Fibroblast of the aortic adventitia (primary cell): Measurements from ENCODE around the gene LIN37. TPM values are rescaled to one million over a fixed set of nuclear protein-coding genes. Genes with fewer than 3 reads are reported as not detected.

ENCODE experiments used
- DNase-seq: peaks from one replicate; pipeline ENCODE4 v3.0.0-alpha.2; 2010; ENCODE audit warnings: low read depth
- H3K4me3 ChIP-seq: 2 replicates; pipeline ENCODE4 v1.5.1; 2011; ENCODE audit warnings: low read depth, mild to moderate bottlenecking, control low read depth, low read length, moderate library complexity
- total RNA-seq: library from RNA; depleted of rRNA; stranded (reverse); fragments of >200 nt; gene quantifications from 2 replicates; pipeline ENCODE4 v1.2.3, GENCODE V29; 2012; ENCODE audit warnings: low replicate concordance
- TF ChIP-seq, protein P1 (sequence below): IDR thresholded peaks from 2 replicates; pipeline ENCODE4 v1.5.1; 2011; ENCODE audit warnings: mild to moderate bottlenecking, low read length, control low read depth, inconsistent platforms; ENCODE audit not compliant: insufficient read depth

LIN37 gene
- total RNA-seq, 1 donor: 15.3 TPM

DNA sequence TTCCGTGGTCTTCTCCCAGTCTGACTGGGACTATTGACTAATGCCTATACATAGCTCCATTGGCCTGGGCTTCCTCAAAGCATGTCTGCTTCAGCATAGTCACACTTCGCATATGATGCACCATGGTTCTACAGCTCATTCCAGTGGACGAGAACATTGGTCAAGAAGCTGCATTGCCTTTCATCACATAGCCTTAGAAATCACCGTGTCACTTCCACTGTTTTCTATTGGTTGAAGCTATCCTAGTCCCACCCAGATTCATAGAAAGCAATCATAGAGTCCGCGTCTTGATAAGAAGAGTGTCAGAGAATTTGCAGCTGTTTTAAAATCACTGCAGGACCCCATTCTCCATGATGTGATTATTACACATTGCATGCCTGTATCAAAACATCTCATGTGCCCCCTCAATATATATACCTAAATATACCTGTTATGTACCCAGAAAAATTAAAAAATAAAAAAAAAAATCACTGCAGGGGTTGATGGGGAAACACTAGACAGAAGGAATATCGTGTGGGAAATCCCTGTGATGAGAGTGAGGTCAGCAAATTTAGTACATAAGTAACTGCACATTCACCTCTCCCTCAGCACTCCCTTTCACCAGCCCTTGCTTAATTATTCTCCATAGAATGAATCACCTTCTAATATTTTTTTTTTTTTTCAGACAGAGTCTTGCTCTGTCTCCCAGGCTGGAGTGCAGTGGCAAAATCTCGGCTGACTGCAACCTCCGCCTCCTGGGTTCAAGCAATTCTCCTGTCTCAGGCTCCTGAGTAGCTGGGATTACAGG lies 24.8 kb downstream of the LIN37 start:
- no peak overlapping the region for H3K4me3 ChIP-seq
- TF ChIP-seq, protein P1, sequence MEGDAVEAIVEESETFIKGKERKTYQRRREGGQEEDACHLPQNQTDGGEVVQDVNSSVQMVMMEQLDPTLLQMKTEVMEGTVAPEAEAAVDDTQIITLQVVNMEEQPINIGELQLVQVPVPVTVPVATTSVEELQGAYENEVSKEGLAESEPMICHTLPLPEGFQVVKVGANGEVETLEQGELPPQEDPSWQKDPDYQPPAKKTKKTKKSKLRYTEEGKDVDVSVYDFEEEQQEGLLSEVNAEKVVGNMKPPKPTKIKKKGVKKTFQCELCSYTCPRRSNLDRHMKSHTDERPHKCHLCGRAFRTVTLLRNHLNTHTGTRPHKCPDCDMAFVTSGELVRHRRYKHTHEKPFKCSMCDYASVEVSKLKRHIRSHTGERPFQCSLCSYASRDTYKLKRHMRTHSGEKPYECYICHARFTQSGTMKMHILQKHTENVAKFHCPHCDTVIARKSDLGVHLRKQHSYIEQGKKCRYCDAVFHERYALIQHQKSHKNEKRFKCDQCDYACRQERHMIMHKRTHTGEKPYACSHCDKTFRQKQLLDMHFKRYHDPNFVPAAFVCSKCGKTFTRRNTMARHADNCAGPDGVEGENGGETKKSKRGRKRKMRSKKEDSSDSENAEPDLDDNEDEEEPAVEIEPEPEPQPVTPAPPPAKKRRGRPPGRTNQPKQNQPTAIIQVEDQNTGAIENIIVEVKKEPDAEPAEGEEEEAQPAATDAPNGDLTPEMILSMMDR: no peak
- peak; percentile 15 for DNase-seq

DNA sequence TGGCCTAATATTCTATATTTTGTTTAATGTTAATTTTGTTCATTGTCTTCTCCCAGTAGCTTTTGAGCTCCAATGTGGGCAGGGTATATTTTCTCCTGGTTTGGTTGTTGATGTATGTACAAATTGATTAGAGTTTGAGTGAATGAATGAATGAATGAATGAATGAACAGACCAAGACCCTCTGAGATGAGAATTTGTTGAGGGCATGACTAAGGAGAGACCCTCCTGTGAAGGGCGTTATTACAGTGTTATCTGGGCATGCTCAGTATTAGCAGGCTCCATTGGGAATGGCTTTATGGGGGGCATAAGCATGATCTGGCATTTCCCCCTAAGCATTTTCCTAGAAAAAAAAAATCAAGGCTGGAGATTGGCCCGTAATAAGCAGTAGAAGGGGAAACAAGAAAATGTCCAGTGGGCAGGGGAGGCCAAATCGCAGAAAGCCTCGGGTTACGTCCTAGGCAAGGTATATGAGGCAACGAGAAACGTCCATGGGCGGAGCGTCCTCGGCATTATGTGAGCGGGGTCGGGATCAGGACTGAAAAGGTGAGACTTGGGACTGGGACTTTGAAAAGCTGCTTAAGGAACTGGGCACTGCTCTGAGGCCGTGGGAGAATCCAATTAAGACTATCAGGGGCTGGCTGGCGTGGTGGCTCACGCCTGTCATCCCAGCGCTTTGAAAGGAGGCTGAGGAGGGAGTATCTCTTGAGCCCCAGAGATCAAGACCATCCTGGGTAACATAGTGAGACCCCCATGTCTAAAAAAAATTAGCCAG lies 26.1 kb downstream of the LIN37 start:
- TF ChIP-seq, protein P1: no peak
- peak overlapping the region; percentile 55 for H3K4me3 ChIP-seq
- DNase-seq: peak; percentile 1

DNA sequence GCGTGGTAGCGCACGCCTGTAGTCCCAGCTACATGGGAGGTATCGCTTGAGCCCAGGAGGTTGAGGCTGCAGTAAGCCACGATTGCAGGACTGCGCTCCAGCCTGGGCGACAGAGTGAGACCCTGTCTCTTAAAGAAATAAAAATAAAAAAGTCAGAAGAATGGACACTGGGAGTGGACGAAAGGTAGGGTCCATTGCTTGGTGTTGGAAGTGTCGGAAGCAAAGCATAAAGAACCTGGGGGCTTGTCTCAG lies 26.6 kb downstream of the LIN37 start:
- H3K4me3 ChIP-seq: peak overlapping the region; percentile 55
- TF ChIP-seq, protein P1: no peak

DNA sequence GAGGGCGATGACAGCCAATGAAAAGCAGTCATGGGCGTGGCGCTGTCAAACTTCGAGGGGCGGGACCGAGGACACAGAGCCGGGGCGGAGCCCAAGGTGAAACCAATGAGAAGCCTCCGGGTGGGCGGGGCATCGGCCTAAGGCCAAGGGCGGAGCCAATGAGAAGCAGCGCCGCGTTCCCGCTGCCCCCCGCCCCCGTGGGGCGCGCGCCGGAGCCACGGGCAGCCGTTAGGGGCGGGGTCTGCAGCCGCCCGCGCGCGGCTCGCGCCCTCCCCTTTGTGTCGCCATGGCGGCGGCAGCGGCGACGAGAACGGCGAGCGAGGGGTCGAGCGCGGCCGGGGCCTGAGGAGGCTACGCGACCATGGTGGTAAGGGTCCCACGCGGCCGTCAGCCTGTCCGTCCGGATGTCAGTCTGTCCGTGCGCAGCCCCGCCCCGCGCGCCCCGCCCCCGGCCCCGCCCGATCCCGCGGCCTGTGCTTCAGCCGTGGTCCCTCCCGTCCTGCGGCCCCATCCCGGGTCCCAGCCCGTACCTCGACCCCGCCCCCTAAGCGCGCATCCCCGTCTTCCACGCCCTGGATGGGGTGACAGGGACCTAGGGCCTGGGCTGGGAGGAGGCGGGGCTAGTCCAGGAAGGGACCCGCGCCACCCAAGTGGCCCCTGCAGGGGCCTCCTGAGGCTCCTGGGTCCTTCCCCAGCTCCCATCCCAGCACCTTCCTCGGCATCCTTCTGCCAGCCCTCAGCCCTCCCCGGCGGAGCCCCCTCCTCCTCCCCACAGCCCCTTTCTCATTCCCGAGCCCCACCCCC lies 27.1 kb downstream of the LIN37 start, which contains the start of gene ARHGAP33:
Gene ARHGAP33, plus strand, starts transcription at position 267 of the 804 bp plus-strand sequence. Its CDS starts 95 bp downstream, at position 362.
- H3K4me3 ChIP-seq: peak within 1 kb of the TSS; percentile 78
- peak; percentile 93 for DNase-seq
- TF ChIP-seq, protein P1: no peak

More for the DNA sequence above, 26.6 kb downstream of the LIN37 start:
- no peak for DNase-seq

DNA sequence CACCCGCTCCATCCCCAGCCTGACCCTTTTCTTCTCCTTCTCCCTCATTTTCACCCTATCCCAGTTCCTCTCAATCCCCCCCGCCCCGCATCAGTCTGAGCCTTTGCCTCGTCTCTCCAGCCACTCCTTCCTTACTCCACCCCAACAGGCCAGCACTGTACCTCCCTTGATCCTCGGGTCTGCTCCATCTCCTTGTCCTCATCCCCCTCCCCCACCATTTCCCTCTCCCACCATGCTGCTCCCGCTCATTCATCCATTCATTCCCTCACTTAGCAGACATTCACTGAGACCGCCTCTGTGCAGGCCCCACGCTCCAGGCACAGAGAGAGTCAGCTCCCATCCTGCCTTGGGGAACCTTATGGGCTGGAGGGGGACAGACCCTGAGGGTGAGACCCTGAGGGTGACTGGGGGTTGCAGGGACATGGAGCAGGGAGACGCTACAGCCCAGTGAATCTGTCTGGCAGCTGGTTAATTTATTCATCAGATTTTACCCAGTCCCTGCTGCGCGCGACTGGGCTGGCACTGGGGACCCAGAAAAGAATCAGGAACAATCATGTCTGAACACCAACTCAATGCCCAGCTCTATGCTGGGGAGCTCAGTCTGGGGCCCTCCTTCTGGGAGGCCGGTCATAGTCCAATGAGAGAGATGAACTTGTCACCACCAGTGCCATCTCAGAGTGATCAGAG lies 27.9 kb downstream of the LIN37 start:
- DNase-seq: no peak
- peak overlapping the region; percentile 78 for H3K4me3 ChIP-seq
- TF ChIP-seq, protein P1: no peak

DNA sequence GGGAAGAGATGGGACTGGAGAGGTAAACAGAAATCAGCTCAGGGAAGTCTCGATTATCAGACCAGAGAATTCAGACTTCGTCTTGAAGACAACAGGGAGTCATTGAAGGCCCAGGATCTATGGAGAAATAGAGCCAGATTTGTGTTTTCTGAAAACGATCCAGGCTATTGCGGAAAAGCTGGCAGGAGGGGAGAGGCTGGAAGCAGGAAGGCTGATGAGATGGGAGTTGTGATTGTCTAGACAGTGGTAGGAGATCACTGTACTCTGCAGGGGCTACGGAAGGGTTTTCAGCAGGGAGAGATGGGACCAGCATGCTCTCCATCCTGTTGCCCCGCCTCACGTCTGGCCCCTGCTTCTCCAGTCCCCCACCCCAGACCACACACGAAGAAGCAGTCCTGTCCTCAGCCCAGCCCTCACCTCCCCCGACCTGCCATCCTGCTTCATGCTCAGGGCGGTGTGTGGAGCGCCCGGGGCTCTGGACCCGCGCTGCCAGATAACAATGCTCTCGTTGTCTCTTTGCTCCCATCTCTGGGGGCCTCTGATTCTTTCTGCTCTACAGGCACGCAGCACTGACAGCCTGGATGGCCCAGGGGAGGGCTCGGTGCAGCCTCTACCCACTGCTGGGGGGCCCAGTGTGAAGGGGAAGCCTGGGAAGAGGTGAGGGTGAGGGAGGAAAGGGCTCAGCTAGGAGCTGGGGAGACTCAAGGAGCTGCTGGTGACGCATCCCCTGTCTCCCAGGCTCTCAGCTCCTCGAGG lies 28.9 kb downstream of the LIN37 start:
- peak; percentile 10 for DNase-seq

More for the DNA sequence above, 28.9 kb downstream of the LIN37 start:
- no peak overlapping the region for H3K4me3 ChIP-seq
- TF ChIP-seq, protein P1: no peak
